Right atrium auricular region (tissue), 2 donors: Measurements from ENCODE around the gene C11orf24. TPM values are rescaled to one million over a fixed set of nuclear protein-coding genes. Genes with fewer than 3 reads are reported as not detected.

Source experiments
- DNase-seq: peaks from one replicate; pipeline ENCODE4 v3.0.0-alpha.2; 2019; ENCODE audit warnings: low spot score
- H3K27ac ChIP-seq, 2 donors: fragments of 200-600 bp; sonication (generic); 1 replicate in 1 of 2; 2 replicates in 1 of 2; pipeline ENCODE4 v1.5.1; 2016 to 2019
- H3K27me3 ChIP-seq, 2 donors: fragments of 200-600 bp; sonication (generic); one replicate each; pipeline versions ENCODE4 v1.5.1 to v1.6.0; 2017 to 2019
- H3K36me3 ChIP-seq: fragments of 200-600 bp; sonication (generic); one replicate; pipeline ENCODE4 v1.5.1; 2016
- H3K4me1 ChIP-seq, 2 donors: fragments of 200-600 bp; sonication (generic); one replicate each; pipeline versions ENCODE4 v1.5.1 to v1.6.0; 2017 to 2019
- H3K4me3 ChIP-seq, 2 donors: fragments of 200-600 bp; sonication (generic); 1 replicate in 1 of 2; 2 replicates in 1 of 2; pipeline ENCODE4 v1.5.1; 2017 to 2019; ENCODE audit warnings: mild to moderate bottlenecking in 1 of 2, moderate library complexity in 1 of 2
- H3K9me3 ChIP-seq, 2 donors: fragments of 200-600 bp; sonication (generic); one replicate each; pipeline ENCODE4 v1.5.1; 2019
- CTCF ChIP-seq, 2 donors: fragments of 200-600 bp; sonication (generic); IDR thresholded peaks; one replicate each; pipeline ENCODE4 v1.5.1; 2019; ENCODE audit warnings: antibody characterized with exemption in 2 of 2
- total RNA-seq, 2 donors: library from RNA; depleted of rRNA; stranded (reverse); fragments of >200 nt; gene quantifications; one replicate each; pipeline ENCODE4 v1.1.0, GENCODE V29; 2016

The C11orf24 gene
- total RNA-seq, 2 donors from 2014 or later: 20.4 to 21.3 TPM

GRCh38 chr11:68259122-68259959 lies 12.4 kb downstream of the C11orf24 start:
- H3K27ac ChIP-seq: no peak overlapping the region
- DNase-seq: no peak
- H3K4me1 ChIP-seq: peaks cover 0 to 13% of the 10 kb centered on the region in 2 donors
- no peak for TF ChIP-seq CTCF (IDR thresholded peaks at IDR 0.05)
- no peaks in the 10 kb centered on the region for H3K9me3 ChIP-seq
- H3K27me3 ChIP-seq: no peaks in the 10 kb centered on the region
- H3K36me3 ChIP-seq: peaks cover 32% of the 10 kb centered on the region
- H3K4me3 ChIP-seq: no peak overlapping the region

DNA sequence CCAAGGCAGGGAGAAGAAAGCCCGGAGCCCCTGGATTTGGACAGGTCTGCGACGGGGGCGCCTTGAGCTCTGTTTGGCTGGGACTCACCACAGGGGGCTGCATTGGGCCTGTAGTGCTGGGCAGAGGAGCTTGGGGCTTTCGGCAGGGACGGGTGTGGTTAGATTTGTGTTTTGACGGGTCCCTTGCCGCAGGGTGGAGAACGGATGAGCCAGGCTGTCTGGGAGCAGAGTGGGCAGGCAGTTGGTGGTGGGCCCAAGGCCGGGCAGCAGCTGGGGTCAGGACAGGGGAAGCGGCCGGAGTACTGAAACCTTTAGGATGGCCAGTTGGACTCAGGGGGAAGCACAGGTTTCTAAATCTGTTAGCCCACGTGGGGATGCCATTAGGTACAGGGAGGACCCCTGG lies 13.4 kb downstream of the C11orf24 start:
- no peak for DNase-seq
- H3K27me3 ChIP-seq: no peaks in the 10 kb centered on the region

GRCh38 chr11:68257477-68258362 lies 14.1 kb downstream of the C11orf24 start:
- Histone ChIP-seq H3K4me1 (peaks cover 0 to 13% of the 10 kb centered on the region in 2 donors), H3K4me3 (no peak overlapping the region), H3K36me3 (peaks cover 21% of the 10 kb centered on the region), H3K27me3 (no peaks in the 10 kb centered on the region), H3K27ac (no peak overlapping the region), H3K9me3 (no peaks in the 10 kb centered on the region)
- DNase-seq: peak; percentile 98
- TF ChIP-seq CTCF (IDR thresholded peaks at IDR 0.05): peak; percentile 87 to 92

More for the DNA sequence above, 13.4 kb downstream of the C11orf24 start:
- peaks cover 0 to 13% of the 10 kb centered on the region in 2 donors for H3K4me1 ChIP-seq
- no peak overlapping the region for H3K4me3 ChIP-seq
- no peaks in the 10 kb centered on the region for H3K9me3 ChIP-seq
- no peak overlapping the region for H3K27ac ChIP-seq
- no peak for TF ChIP-seq CTCF (IDR thresholded peaks at IDR 0.05)
- peaks cover 28% of the 10 kb centered on the region for H3K36me3 ChIP-seq

DNA sequence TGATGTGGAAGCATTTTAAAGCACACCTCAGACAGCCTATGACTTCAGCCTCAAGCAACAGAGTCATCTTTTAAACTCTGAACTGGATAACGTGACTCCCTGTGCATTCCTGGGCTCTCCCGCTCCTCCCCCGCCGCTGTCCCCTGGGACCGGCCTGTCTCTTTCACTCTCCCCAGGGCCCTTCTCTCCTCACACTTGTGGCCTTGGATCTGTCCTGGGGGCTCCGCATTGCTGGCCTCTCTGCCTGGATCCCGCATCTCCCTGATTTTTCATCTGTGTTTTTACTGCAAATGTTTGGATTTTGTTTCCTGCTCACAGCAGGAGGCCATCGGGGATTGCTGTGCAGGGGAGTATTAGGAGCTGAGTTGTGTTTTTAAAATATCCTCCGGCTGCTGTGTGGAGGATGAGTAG lies 15.4 kb downstream of the C11orf24 start:
- no peaks in the 10 kb centered on the region for H3K9me3 ChIP-seq
- H3K4me1 ChIP-seq: peaks cover 0 to 13% of the 10 kb centered on the region in 2 donors
- H3K4me3 ChIP-seq: no peak overlapping the region
- TF ChIP-seq CTCF (IDR thresholded peaks at IDR 0.05): no peak
- no peak overlapping the region for H3K27ac ChIP-seq
- peaks cover 7% of the 10 kb centered on the region for H3K36me3 ChIP-seq
- H3K27me3 ChIP-seq: no peaks in the 10 kb centered on the region
- no peak for DNase-seq

DNA sequence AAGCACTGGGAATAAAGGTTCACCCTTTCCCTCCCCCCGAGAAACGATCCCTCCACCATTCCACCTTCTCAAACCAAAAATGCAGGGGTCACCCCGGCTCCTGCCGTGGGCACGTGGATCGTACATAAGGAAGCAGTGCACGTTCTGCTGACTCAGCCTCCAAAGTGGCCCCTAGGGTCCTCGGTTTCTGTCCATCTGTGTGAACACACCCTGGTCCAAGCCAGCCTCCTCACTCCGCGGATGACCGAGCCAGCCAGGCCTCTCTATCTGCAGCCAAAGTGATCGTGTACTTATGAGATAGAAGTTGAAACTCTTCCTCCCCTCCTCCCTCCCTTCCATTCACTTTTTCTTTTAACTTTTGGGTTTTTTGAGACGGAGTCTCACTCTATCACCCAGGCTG lies 16.2 kb downstream of the C11orf24 start:
- H3K9me3 ChIP-seq: no peaks in the 10 kb centered on the region
- peaks cover 0 to 13% of the 10 kb centered on the region in 2 donors for H3K4me1 ChIP-seq
- no peak overlapping the region for H3K4me3 ChIP-seq
- no peak for DNase-seq
- no peak overlapping the region for H3K27ac ChIP-seq
- H3K36me3 ChIP-seq: no peaks in the 10 kb centered on the region
- no peaks in the 10 kb centered on the region for H3K27me3 ChIP-seq
- no peak for TF ChIP-seq CTCF (IDR thresholded peaks at IDR 0.05)
